T-helper 2 cell treated with Interferon-gamma antibody and Interleukin-4, amounts not matched to agents 5 μg/mL and 100 μg/mL, for 36 hours (primary cell): ENCODE results near the gene LPCAT2.
"Not testable (repeated sequence)": the region's sequence is repeated elsewhere in the genome, so short reads cannot be mapped to it uniquely, and the experiment has no call there.

Experiments
- DNase-seq: peaks from one replicate; pipeline ENCODE4 v3.0.0; 2021; ENCODE audit warnings: low spot score
- H3K27ac Mint-ChIP-seq: one replicate; pipeline ENCODE4 v1.8.0; 2021; ENCODE audit warnings: mild to moderate bottlenecking, mixed read lengths
- H3K27me3 Mint-ChIP-seq: one replicate; pipeline ENCODE4 v1.8.0; 2021; ENCODE audit warnings: low read depth, mixed read lengths
- H3K36me3 Mint-ChIP-seq: one replicate; pipeline ENCODE4 v1.8.0; 2021; ENCODE audit warnings: low read depth, mixed read lengths
- H3K4me1 Mint-ChIP-seq: one replicate; pipeline ENCODE4 v1.8.0; 2021; ENCODE audit warnings: low read depth, mixed read lengths
- H3K4me3 Mint-ChIP-seq: one replicate; pipeline ENCODE4 v1.8.0; 2022; ENCODE audit warnings: mild to moderate bottlenecking, moderate library complexity, mixed read lengths
- H3K9me3 Mint-ChIP-seq: one replicate; pipeline ENCODE4 v1.8.0; 2021; ENCODE audit warnings: mixed read lengths

The LPCAT2 gene

GRCh38 chr16:55588799-55589198 lies 79.9 kb downstream of the LPCAT2 start:
- Mint-ChIP-seq H3K27ac (no peak overlapping the region), H3K27me3 (peaks cover 21% of the 10 kb centered on the region)

GRCh38 chr16:55592306-55592705 lies 83.4 kb downstream of the LPCAT2 start:
- no peaks in the 10 kb centered on the region for H3K36me3 Mint-ChIP-seq

More at GRCh38 chr16:55588799-55589198, 79.9 kb downstream of the LPCAT2 start:
- no peak overlapping the region for H3K4me3 Mint-ChIP-seq
- DNase-seq = no peak
- H3K36me3 Mint-ChIP-seq = no peaks in the 10 kb centered on the region
- no peaks in the 10 kb centered on the region for H3K9me3 Mint-ChIP-seq
- H3K4me1 Mint-ChIP-seq = no peaks in the 10 kb centered on the region

GRCh38 chr16:55597928-55598327 lies 89.1 kb downstream of the LPCAT2 start:
- DNase-seq = no peak
- Mint-ChIP-seq H3K9me3 (no peaks in the 10 kb centered on the region), H3K4me1 (no peaks in the 10 kb centered on the region), H3K36me3 (no peaks in the 10 kb centered on the region), H3K27me3 (peaks cover 14% of the 10 kb centered on the region), H3K4me3 (no peak overlapping the region), H3K27ac (no peak overlapping the region)

More at GRCh38 chr16:55592306-55592705, 83.4 kb downstream of the LPCAT2 start:
- no peak overlapping the region for H3K4me3 Mint-ChIP-seq
- DNase-seq = no peak
- no peaks in the 10 kb centered on the region for H3K4me1 Mint-ChIP-seq
- H3K27ac Mint-ChIP-seq = no peak overlapping the region
- no peaks in the 10 kb centered on the region for H3K9me3 Mint-ChIP-seq
- peaks cover 27% of the 10 kb centered on the region for H3K27me3 Mint-ChIP-seq

GRCh38 chr16:55605754-55606336 lies 97.0 kb downstream of the LPCAT2 start:
- Mint-ChIP-seq H3K4me3 (no peak overlapping the region), H3K36me3 (no peaks in the 10 kb centered on the region), H3K27ac (no peak overlapping the region), H3K4me1 (no peaks in the 10 kb centered on the region), H3K27me3 (peaks cover 2% of the 10 kb centered on the region), H3K9me3 (no peaks in the 10 kb centered on the region)
- no peak for DNase-seq

- Mint-ChIP-seq H3K4me3 (no peak overlapping the region), H3K27ac (no peak overlapping the region), H3K9me3 (no peaks in the 10 kb centered on the region), H3K4me1 (no peaks in the 10 kb centered on the region), H3K27me3 (no peaks in the 10 kb centered on the region), H3K36me3 (no peaks in the 10 kb centered on the region)
- DNase-seq = no peak
Measured at GRCh38 chr16:55613613-55614335, 104.9 kb downstream of the LPCAT2 start.

GRCh38 chr16:55615071-55615470 lies 106.2 kb downstream of the LPCAT2 start:
- Mint-ChIP-seq H3K9me3 (no peaks in the 10 kb centered on the region), H3K36me3 (no peaks in the 10 kb centered on the region), H3K27me3 (no peaks in the 10 kb centered on the region), H3K27ac (no peak overlapping the region), H3K4me1 (no peaks in the 10 kb centered on the region), H3K4me3 (no peak overlapping the region)
- no peak for DNase-seq

GRCh38 chr16:55615670-55616069 lies 106.8 kb downstream of the LPCAT2 start:
- not testable (repeated sequence) for H3K36me3 Mint-ChIP-seq, H3K9me3 Mint-ChIP-seq, DNase-seq, H3K4me3 Mint-ChIP-seq, H3K4me1 Mint-ChIP-seq, H3K27ac Mint-ChIP-seq, H3K27me3 Mint-ChIP-seq

GRCh38 chr16:55621771-55622170 lies 112.9 kb downstream of the LPCAT2 start:
- Mint-ChIP-seq H3K27me3 (no peaks in the 10 kb centered on the region), H3K4me1 (no peaks in the 10 kb centered on the region), H3K4me3 (no peak overlapping the region), H3K27ac (no peak overlapping the region), H3K36me3 (no peaks in the 10 kb centered on the region), H3K9me3 (no peaks in the 10 kb centered on the region)
- no peak for DNase-seq

GRCh38 chr16:55622272-55622671 lies 113.4 kb downstream of the LPCAT2 start:
- Mint-ChIP-seq H3K9me3 (no peaks in the 10 kb centered on the region), H3K27ac (no peak overlapping the region), H3K4me1 (no peaks in the 10 kb centered on the region), H3K36me3 (no peaks in the 10 kb centered on the region), H3K4me3 (no peak overlapping the region), H3K27me3 (no peaks in the 10 kb centered on the region)
- no peak for DNase-seq

- no peak overlapping the region for H3K4me3 Mint-ChIP-seq
- H3K4me1 Mint-ChIP-seq = no peaks in the 10 kb centered on the region
- no peak for DNase-seq
- no peaks in the 10 kb centered on the region for H3K36me3 Mint-ChIP-seq
- H3K27ac Mint-ChIP-seq = no peak overlapping the region
- no peaks in the 10 kb centered on the region for H3K9me3 Mint-ChIP-seq
- no peaks in the 10 kb centered on the region for H3K27me3 Mint-ChIP-seq
Measured at GRCh38 chr16:55622930-55623561, 114.2 kb downstream of the LPCAT2 start.

- Mint-ChIP-seq H3K9me3 (no peaks in the 10 kb centered on the region), H3K36me3 (no peaks in the 10 kb centered on the region), H3K27ac (no peak overlapping the region), H3K27me3 (no peaks in the 10 kb centered on the region), H3K4me1 (no peaks in the 10 kb centered on the region), H3K4me3 (no peak overlapping the region)
- no peak for DNase-seq
Measured at GRCh38 chr16:55623640-55624039, 114.8 kb downstream of the LPCAT2 start.

GRCh38 chr16:55624696-55625095 lies 115.8 kb downstream of the LPCAT2 start:
- DNase-seq = no peak
- Mint-ChIP-seq H3K36me3 (no peaks in the 10 kb centered on the region), H3K4me3 (no peak overlapping the region), H3K9me3 (no peaks in the 10 kb centered on the region), H3K27me3 (no peaks in the 10 kb centered on the region), H3K4me1 (no peaks in the 10 kb centered on the region), H3K27ac (no peak overlapping the region)

GRCh38 chr16:55625843-55626242 lies 117.0 kb downstream of the LPCAT2 start:
- Mint-ChIP-seq H3K9me3 (no peaks in the 10 kb centered on the region), H3K27me3 (no peaks in the 10 kb centered on the region), H3K36me3 (no peaks in the 10 kb centered on the region), H3K4me3 (no peak overlapping the region), H3K27ac (no peak overlapping the region), H3K4me1 (no peaks in the 10 kb centered on the region)
- no peak for DNase-seq

- DNase-seq = no peak
- Mint-ChIP-seq H3K4me3 (no peak overlapping the region), H3K36me3 (no peaks in the 10 kb centered on the region), H3K4me1 (no peaks in the 10 kb centered on the region), H3K9me3 (no peaks in the 10 kb centered on the region), H3K27ac (no peak overlapping the region), H3K27me3 (no peaks in the 10 kb centered on the region)
Measured at GRCh38 chr16:55628306-55628968, 119.6 kb downstream of the LPCAT2 start.
